SU-DHL-6 (cell line): ENCODE data around the gene TARP.

Experiments
- H2AFZ ChIP-seq: fragments of 200-600 bp; sonication (generic); 2 replicates; pipeline ENCODE4 v1.6.1; 2014; ENCODE audit warnings: low read depth, mild to moderate bottlenecking, moderate library complexity, mixed read lengths, antibody characterized with exemption, low read length; ENCODE audit not compliant: severe bottlenecking
- H3F3A ChIP-seq: fragments of 200-600 bp; shearing (Covaris generic); 2 replicates; pipeline ENCODE4 v1.6.0; 2016; ENCODE audit warnings: antibody characterized with exemption, mild to moderate bottlenecking; ENCODE audit not compliant: insufficient read depth
- H3K27ac ChIP-seq: fragments of 200-600 bp; sonication (generic); 2 replicates; pipeline ENCODE4 v1.5.1; 2016; ENCODE audit warnings: low read depth, mild to moderate bottlenecking, low read length, moderate library complexity, mixed read lengths
- H3K27me3 ChIP-seq: fragments of 200-600 bp; sonication (generic), shearing (Covaris generic); 2 replicates; pipeline ENCODE4 v1.6.0; 2014; ENCODE audit warnings: mild to moderate bottlenecking, low read length
- H3K36me3 ChIP-seq: fragments of 200-600 bp; sonication (generic); 2 replicates; pipeline ENCODE4 v1.6.1; 2014; ENCODE audit warnings: mild to moderate bottlenecking, low read length, mixed read lengths
- H3K4me2 ChIP-seq: fragments of 300-600, 200-600 bp; shearing (Covaris generic), sonication (generic); 2 replicates; pipeline ENCODE4 v1.6.0; 2014; ENCODE audit warnings: low read length, low read depth, mild to moderate bottlenecking; ENCODE audit not compliant: poor library complexity, severe bottlenecking
- H3K4me3 ChIP-seq: fragments of 200-600 bp; sonication (generic); 2 replicates; pipeline ENCODE4 v1.5.1; 2014; ENCODE audit warnings: antibody characterized with exemption, low read length, mild to moderate bottlenecking, mixed read lengths; ENCODE audit not compliant: insufficient read depth, poor library complexity, severe bottlenecking
- H3K79me2 ChIP-seq: fragments of 200-600 bp; sonication (generic); 2 replicates; pipeline ENCODE4 v1.6.1; 2014; ENCODE audit warnings: mild to moderate bottlenecking, low read length, moderate library complexity; ENCODE audit not compliant: insufficient read depth
- H3K9ac ChIP-seq: fragments of 200-600 bp; sonication (generic); 2 replicates; pipeline ENCODE4 v1.7.0; 2014; ENCODE audit warnings: mild to moderate bottlenecking, low read length
- H3K9me2 ChIP-seq: fragments of 200-600 bp; sonication (generic); replicated peaks from 2 replicates; pipeline ENCODE4 v1.6.1; 2014; ENCODE audit warnings: low read length; ENCODE audit not compliant: insufficient read depth
- H3K9me3 ChIP-seq: fragments of 200-600 bp; sonication (generic); 2 replicates; pipeline ENCODE4 v1.6.1; 2014; ENCODE audit warnings: low read length, mixed read lengths; ENCODE audit not compliant: insufficient read depth
- H4K20me1 ChIP-seq: fragments of 200-600 bp; sonication (generic); 2 replicates; pipeline ENCODE4 v1.6.1; 2014; ENCODE audit warnings: low read depth, mild to moderate bottlenecking, antibody characterized with exemption, low read length, moderate library complexity, mixed read lengths
- CTCF ChIP-seq: fragments of 200-600 bp; sonication (generic); IDR thresholded peaks from one replicate; pipeline ENCODE4 v1.5.1; 2017; ENCODE audit warnings: antibody characterized with exemption, mild to moderate bottlenecking, low read length, moderate library complexity; ENCODE audit not compliant: insufficient read depth, poor library complexity, severe bottlenecking
- EZH2phosphoT487 ChIP-seq: fragments of 200-600 bp; sonication (generic), shearing (Covaris generic); conservative IDR thresholded peaks from 2 replicates; pipeline ENCODE4 v1.6.1; 2018; ENCODE audit warnings: mild to moderate bottlenecking, antibody characterized with exemption, low read length, moderate library complexity, mixed read lengths

Gene TARP

DNA sequence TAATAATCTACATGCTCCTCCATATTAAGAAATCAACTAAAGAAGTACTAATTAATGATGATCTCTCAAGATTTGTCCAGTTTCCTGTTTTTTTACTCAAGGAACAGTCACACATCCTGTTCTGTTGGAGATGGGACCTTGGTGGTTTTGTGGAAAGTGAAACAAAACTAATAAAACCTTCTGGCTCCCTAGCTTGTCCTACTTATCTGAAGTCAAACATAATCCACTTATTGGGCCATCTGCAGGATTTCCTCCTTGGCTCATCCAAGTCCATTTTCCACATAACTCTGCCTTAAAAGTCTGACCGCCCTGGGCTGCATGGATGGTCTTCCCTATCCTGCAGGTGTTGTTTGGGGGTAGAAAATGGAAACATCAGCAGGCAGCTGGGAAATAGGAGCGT lies 39.4 kb upstream of the TARP start:
- H3K4me3 ChIP-seq, result no peak overlapping the region
- H3F3A ChIP-seq, result no peaks in the 10 kb centered on the region
- H3K4me2 ChIP-seq, result no peak overlapping the region

DNA sequence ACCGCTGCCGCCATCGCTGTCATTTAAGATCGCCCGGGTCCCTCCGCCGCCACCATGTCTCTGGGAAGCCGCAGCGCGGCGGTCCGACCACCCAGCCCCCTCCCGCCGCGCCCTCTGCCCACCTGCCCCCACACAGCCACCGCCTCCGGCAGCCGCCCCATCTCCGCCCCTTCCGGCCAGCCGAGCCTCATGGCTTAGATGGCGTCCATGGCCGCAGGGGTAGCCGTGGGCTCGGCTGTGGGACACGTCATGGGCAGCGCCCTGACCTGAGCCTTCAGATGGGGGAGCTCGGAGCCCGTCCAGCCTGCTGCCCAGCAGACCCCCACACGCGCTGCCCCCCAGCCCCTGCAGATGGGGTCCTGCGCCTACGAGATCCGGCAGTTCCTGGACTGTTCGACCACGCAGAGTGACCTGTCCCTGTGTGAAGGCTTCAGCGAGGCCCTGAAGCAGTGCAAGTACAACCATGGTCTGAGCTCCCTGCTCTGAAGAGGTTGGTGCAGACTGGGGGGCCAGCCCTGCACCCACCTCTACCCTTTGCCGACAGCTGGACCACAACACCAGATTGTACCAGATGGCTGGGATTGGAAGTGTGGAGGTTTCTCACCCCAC lies 38.0 kb upstream of the TARP start:
- Histone ChIP-seq H3K79me2 (no peaks in the 10 kb centered on the region), H3K27ac (no peak overlapping the region), H3K9me2 (no peaks in the 10 kb centered on the region), H3K36me3 (no peaks in the 10 kb centered on the region), H3K4me2 (no peak overlapping the region), H3K4me3 (no peak overlapping the region), H2AFZ (no peak overlapping the region), H4K20me1 (no peaks in the 10 kb centered on the region), H3K9me3 (no peaks in the 10 kb centered on the region), H3F3A (no peaks in the 10 kb centered on the region), H3K9ac (no peak overlapping the region), H3K27me3 (no peaks in the 10 kb centered on the region)
- TF ChIP-seq EZH2phosphoT487 (no peak), CTCF (no peak)

More for the DNA sequence above, 39.4 kb upstream of the TARP start:
- Histone ChIP-seq H3K9me2 (no peaks in the 10 kb centered on the region), H3K79me2 (no peaks in the 10 kb centered on the region), H3K36me3 (no peaks in the 10 kb centered on the region), H3K27me3 (no peaks in the 10 kb centered on the region), H3K9ac (no peak overlapping the region), H2AFZ (no peak overlapping the region), H3K27ac (no peak overlapping the region), H4K20me1 (no peaks in the 10 kb centered on the region), H3K9me3 (no peaks in the 10 kb centered on the region)
- TF ChIP-seq CTCF (no peak), EZH2phosphoT487 (no peak)

- Histone ChIP-seq H3K4me3 (no peak overlapping the region), H3K27ac (no peak overlapping the region), H3K36me3 (no peaks in the 10 kb centered on the region), H3K27me3 (no peaks in the 10 kb centered on the region), H2AFZ (no peak overlapping the region), H3K9me2 (no peaks in the 10 kb centered on the region), H3K9ac (no peak overlapping the region), H3K9me3 (no peaks in the 10 kb centered on the region), H3K4me2 (no peak overlapping the region), H4K20me1 (no peaks in the 10 kb centered on the region), H3K79me2 (no peaks in the 10 kb centered on the region), H3F3A (no peaks in the 10 kb centered on the region)
- TF ChIP-seq EZH2phosphoT487 (no peak), CTCF (no peak)
Observed at GRCh38 chr7:38310591-38311101, 37.2 kb upstream of the TARP start.
